Hypothalamus (tissue), 51 donors: ENCODE data around the gene ALDH9A1.
"Not testable (repeated sequence)": the region's sequence is repeated elsewhere in the genome, so short reads cannot be mapped to it uniquely, and the experiment has no call there.

Experiments used
- DNase-seq, 51 donors: peaks; one replicate each; lab custom pipeline; 2025; lab: John Stamatoyannopoulos, UW

The ALDH9A1 gene

DNA sequence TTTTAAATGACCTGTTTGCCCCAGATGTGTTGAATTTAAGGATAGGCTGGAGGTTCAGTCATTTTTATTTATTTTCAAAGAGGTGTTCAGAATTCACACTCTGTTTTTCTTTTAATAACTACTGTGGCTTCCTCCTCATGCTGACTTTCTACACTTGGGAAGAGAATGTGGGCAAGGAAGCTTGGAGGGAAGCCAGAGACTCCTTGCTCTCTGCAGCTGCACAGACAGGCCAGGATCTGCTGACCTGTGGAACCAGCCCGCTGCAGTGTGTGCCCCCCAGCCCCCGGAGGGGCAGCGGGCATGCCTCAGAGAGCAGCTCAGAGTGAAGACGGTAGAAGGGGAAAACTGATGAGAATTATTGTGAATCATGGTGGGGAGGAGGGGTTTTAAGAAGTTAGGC, 50.4 kb downstream of the ALDH9A1 start:
- peak in 1 of 51 donors; percentile 7 for DNase-seq

- DNase-seq: no peak
These were observed 50.8 kb downstream of the ALDH9A1 start for GRCh38 chr1:165647517-165647916.

- DNase-seq: no peak
These were observed 52.6 kb downstream of the ALDH9A1 start for GRCh38 chr1:165645654-165646366.

- no peak for DNase-seq
These were observed 54.2 kb downstream of the ALDH9A1 start for GRCh38 chr1:165644064-165644735.

DNA sequence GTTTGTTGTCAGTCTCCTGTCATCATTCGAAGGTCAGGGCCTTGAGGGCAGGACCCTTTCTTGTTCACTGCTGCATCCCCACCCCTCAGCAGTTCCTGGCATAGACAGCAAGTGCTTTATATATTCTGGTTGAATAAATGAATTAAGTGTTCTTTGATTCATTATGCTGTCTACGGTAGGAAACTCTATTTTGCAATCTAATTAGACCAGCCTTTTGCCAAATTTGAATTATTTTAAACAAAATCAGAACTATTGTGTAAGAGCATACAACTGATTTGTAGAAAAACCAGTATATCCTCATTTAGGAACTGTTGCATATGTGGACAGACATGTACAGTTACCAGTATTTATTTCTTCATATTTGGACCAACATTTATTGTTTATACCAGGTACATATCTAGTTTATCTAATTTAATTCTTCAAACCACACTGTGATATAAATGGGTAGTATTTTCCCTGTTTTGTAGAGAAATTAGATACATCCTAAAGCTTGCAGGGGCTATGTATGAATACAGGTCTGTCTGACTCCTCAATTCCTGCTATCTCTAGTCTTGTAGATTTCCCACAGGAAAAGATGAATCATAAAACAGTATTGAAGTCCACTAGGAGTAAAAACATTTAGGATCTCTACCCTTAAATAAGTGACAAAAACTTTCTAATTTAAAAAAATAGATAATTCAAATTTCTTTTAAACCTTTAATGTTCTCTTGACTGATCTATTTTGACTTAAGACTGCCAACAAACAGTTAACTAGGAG, 57.0 kb downstream of the ALDH9A1 start:
- no peak for DNase-seq

DNA sequence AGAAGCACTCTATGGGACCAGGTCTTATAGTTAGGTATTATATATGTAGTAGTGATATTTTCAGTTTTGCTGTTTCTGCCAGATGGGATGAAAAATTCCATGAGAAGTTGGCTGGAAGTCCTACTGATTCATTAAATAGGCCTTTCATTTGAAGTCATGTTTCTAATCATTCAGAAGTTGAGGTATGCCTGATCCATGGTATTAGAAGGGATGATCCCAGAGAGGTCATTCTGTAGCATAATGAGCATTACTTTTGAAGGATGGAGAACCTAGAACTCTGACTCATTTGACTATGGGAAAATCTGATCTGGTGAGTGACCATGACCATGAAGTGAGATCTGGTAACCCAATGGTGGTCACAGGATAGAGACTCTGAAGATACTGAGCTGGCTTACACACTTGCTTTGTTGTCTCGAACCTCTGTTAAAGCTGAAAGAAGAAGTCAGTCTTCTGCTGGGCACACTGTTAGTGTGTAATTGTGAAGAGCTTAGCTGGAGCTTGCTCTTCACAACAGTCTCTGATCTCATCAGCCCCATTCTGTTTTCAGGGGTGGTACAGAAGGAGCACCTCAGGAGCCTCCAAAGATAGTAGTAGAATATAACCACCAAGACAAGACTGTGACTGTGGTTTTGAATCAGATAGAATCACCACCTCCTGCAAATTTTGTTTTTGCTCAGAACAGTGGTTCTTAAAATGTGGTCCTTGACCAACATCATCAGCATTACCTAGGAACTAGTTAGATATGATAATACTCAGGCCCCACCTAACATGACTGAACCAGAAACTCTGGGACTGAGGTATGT, 58.3 kb downstream of the ALDH9A1 start:
- DNase-seq: no peak

- DNase-seq: not testable (repeated sequence)
These were observed 60.2 kb downstream of the ALDH9A1 start for GRCh38 chr1:165638211-165638610.

DNA sequence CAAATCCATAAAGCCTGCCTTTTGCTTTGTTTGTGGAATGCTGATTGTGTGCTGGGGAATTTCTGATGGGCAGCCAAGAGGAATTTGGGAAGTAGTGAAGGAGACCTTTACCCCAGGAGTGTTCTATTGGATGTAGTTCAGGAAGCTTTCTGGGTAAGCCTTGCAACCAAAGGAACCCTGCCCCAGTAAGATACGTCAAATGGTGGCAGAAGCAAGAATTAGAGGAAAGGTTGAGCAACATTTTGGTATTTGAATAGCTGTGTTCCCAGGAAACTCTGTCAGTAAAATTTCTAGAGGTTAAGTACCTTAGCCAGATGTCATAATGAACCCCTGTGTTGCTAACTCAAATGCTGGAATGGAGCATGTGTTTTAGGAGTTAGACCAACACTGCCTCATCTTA, 60.9 kb downstream of the ALDH9A1 start:
- peak in 1 of 51 donors; percentile 8 for DNase-seq

DNA sequence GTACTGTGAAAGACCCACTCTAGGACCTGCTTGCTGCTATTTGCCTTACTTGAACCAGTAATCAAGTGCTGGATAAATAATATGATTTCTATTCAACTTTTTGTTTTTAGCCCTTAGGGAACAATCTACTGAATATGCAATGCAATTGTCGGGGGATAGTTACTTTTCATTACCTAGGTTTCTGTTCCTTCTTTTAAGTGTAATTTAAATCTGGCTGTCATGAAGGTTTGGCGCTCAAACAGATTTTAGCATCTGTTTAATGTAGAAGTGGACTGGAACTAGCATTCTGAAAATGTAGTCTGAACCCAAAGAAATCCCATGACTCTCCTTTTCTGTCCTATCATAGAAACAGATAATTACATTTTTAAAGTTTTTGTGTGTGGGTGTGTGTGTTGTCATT, 62.5 kb downstream of the ALDH9A1 start:
- DNase-seq: no peak

DNA sequence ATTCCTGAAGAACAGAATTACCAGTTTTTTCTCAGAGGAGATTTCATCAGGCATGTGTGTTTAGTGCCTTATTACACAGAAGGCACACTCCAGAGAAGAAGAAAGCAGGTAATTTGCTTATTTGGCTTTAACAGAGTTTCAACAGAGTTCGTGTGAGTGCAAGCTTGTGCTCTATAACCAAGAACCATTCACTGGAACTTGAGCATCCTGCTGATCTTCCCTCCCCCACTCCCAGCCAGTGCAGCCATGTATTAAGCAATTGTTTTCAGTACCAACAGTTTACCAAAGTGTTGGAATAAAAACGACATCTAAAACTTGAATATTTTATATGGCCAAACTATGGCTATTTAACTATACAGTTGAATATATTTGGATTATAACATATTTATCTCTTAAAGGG, 63.0 kb downstream of the ALDH9A1 start:
- DNase-seq: peak in 8 of 51 donors; percentile 6 to 40 (median 18)

DNA sequence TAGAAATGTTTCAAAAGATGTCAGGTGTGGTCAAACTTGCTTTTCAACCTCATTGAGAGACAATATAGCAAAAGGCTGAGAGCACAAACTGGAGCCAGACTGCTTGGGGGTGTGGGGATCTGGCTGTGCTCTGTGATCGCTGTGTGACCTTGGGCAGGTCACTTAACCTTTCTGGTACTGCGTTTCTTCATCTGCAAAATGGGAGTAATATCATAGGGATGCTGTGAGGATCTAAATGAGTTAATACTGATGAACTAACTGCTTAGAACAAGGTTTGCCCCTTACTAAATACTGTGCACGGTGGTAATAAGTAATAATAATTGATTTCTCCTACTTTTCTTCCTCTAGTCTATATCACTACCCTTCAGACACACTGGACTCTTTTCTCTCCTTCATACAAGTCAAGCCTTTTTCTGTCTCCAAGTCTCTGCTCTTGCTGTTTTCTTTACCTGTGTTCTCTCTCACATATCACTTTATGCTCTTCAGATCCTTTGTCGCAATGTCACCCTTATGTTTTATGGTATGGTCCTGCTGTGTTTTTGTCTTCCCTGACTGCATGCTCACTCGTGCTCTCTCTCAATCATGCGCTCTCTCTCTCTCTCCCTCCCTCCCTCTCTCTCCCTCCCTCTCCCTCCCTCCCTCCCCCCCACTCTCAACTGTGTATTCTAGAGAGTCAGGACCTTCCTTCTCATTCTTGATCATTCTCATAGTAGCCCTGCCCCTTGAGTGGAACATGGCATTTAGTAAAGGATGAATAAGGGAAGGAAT, 64.0 kb downstream of the ALDH9A1 start:
- no peak for DNase-seq

DNA sequence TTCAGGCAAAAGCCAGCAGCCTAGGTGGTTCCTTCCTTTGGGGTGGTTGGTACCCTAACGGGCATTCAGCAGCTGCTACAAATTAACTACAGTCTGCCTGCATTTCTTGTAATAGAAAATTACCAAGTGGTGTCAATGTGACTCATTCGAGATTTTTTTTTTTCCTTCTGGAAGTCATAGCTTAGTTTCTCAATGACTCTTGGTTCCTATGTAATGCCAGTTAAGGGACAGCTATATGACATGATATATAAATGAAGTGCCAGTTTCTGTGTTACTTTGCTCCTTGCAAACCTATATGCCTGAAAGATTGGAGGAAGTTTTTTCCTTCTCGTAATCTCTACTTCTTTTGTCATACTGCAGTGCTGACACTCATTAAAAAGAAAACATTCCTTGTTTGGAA, 64.7 kb downstream of the ALDH9A1 start:
- DNase-seq: no peak

GRCh38 chr1:165632491-165632890, 65.9 kb downstream of the ALDH9A1 start:
- DNase-seq: no peak

GRCh38 chr1:165632152-165632469, 66.3 kb downstream of the ALDH9A1 start:
- DNase-seq: no peak

DNA sequence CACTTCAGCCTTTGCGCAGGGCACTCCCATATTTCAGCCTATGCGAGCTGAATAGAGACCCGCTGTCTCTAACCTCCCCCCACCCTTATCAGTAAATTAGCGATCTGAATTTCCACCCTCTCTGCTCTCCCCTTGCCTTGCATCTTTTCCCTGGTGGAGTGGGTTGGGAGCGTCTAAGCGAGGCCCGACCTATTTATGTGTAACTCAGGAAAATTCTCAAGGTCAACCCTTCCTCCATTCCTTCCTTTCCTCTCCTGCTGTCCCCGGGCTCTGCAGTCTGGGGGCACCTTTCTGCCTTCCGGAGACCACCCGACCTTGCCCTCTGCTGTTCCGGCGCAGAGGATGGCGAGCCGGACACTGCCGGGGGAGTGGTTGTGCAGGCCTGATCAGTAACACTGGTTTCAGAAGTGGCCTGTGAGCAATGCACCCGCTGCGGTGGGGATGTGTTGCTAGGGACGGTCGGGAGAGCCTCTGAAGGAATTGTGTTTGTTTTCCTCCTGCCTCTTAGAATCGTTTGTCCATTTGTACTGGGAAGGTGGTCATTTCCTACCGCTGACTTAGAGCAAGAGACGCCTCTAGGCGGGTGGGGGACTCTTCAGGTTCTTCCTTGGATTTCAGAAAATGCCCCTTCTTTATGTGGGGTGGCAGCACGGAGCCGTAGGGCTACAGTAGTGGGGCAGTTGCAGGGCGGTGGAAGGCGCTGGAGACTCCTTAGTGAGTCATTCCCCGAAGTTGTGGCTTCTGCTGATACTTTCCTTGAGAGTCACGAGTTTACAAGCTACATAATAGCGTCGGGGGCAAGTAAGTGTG, 66.8 kb downstream of the ALDH9A1 start:
- DNase-seq: peak in 44 of 51 donors; percentile 7 to 80 (median 42)

GRCh38 chr1:165630629-165631341, 67.6 kb downstream of the ALDH9A1 start, which contains the start of gene MGST3:
TSS of gene MGST3 (plus strand) at chr1:165631234. CDS start at chr1:165649848, 18,614 bp downstream.
- DNase-seq: peak; percentile 56 to 99 (median 87)

DNA sequence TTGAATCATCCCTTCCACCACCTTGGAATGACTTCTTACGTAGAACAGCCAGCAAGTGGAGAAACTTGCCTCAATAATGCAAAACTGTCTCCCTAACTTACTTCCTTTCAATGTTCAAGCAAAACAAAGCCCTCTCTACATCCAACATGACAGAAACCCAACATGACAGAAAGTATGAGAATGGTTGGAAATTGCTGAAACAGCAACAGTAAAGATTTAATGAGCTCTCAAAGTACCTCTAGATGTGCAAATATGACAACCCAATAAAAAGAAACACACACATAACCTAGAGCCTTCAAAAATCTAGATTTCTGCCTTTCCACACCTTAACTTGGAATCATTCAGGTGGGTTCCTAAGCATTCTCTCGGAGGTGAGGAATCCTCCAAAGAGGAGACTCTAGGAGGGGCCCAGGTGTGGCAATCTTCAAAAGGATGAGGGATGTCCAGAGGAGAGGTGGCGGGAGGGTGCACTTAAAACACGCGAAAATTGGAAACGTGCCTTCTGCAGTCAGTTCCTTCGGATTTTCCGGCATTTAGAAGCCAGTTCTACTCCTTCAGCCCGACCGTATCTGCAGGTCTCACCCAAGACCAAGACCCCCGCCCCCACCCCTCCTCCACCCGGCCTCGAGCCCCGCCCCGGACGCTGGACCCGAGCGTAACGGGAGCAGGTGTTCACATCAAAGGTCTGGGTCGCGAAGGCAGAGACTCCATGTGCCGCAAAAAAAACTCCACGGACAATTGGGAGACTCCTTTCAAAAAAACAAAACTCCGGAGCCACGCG, 68.3 kb downstream of the ALDH9A1 start:
- DNase-seq: peak in 2 of 51 donors; percentile 33 to 46

DNA sequence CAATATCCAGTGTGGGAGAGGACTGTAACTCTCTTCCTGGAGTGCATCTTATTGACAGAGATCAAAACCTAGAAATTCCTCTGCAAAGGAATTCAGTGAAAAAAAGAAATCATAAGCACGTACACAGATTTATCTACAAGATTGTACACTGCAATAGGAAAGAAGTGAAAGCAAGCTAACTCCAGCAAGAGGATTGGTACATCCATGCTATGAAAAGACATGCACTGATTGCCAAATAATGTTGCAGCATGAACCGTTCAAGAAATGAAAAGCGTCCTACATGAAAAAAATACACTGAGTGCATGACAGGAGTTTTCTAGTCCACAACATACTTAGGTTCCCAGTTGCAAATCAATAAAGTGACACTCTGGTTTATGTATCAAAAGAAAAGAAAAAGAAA, 69.2 kb downstream of the ALDH9A1 start:
- DNase-seq: no peak
